Stimulated activated CD4-positive, alpha-beta T cell treated with anti-CD3 and anti-CD28 coated beads, Interleukin-4, amount 100 ng/mL, for 4 hours (primary cell): ENCODE data around the gene FAM151A.

Source experiments
- DNase-seq, 2 experiments: peaks; one replicate each; pipeline ENCODE4 v3.0.0-alpha.2; 2020

Gene FAM151A

GRCh38 chr1:54603241-54603640, 20.1 kb downstream of the FAM151A start:
- DNase-seq, result no peak

- no peak for DNase-seq
These were observed 20.8 kb downstream of the FAM151A start for GRCh38 chr1:54602554-54602953.

- no peak for DNase-seq
These were observed 21.6 kb downstream of the FAM151A start for GRCh38 chr1:54601730-54602129.

- DNase-seq, result no peak
These were observed 22.2 kb downstream of the FAM151A start for GRCh38 chr1:54600947-54601721.

GRCh38 chr1:54599211-54599823, 24.0 kb downstream of the FAM151A start:
- no peak for DNase-seq

GRCh38 chr1:54597455-54598030, 25.8 kb downstream of the FAM151A start:
- DNase-seq, result no peak

GRCh38 chr1:54596756-54597155, 26.6 kb downstream of the FAM151A start:
- no peak for DNase-seq

- no peak for DNase-seq
These were observed 27.3 kb downstream of the FAM151A start for GRCh38 chr1:54595956-54596498.

GRCh38 chr1:54594463-54594862, 28.9 kb downstream of the FAM151A start:
- DNase-seq, result no peak

- DNase-seq, result no peak
These were observed 29.7 kb downstream of the FAM151A start for GRCh38 chr1:54593571-54594160.

GRCh38 chr1:54591127-54591756, 32.1 kb downstream of the FAM151A start:
- DNase-seq, result no peak

- DNase-seq, result no peak
These were observed 34.9 kb downstream of the FAM151A start for GRCh38 chr1:54588377-54588776.

GRCh38 chr1:54585181-54586066, 37.9 kb downstream of the FAM151A start:
- no peak for DNase-seq

GRCh38 chr1:54584575-54584974, 38.8 kb downstream of the FAM151A start:
- DNase-seq, result no peak

- DNase-seq, result no peak
These were observed 39.5 kb downstream of the FAM151A start for GRCh38 chr1:54583871-54584270.

- no peak for DNase-seq
These were observed 40.0 kb downstream of the FAM151A start for GRCh38 chr1:54583307-54583686.

GRCh38 chr1:54582566-54583306, 40.6 kb downstream of the FAM151A start:
- DNase-seq, result no peak

GRCh38 chr1:54581621-54582035, 41.7 kb downstream of the FAM151A start:
- no peak for DNase-seq

- DNase-seq, result no peak
These were observed 42.3 kb downstream of the FAM151A start for GRCh38 chr1:54580856-54581550.

GRCh38 chr1:54579337-54579781, 44.0 kb downstream of the FAM151A start:
- DNase-seq, result no peak

GRCh38 chr1:54577612-54578011, 45.7 kb downstream of the FAM151A start:
- DNase-seq, result no peak
